GM11168 (cell line): ENCODE data around the gene SYT9.

Experiments used
- in situ Hi-C: fragments of 300-500 bp; cut with MboI; formaldehyde crosslinking; loops from one replicate; pipeline ENCODE4 v1.12.0; 2022; ENCODE audit warnings: low sequenced_read_pairs; ENCODE audit not compliant: unreplicated experiment

The SYT9 gene

DNA sequence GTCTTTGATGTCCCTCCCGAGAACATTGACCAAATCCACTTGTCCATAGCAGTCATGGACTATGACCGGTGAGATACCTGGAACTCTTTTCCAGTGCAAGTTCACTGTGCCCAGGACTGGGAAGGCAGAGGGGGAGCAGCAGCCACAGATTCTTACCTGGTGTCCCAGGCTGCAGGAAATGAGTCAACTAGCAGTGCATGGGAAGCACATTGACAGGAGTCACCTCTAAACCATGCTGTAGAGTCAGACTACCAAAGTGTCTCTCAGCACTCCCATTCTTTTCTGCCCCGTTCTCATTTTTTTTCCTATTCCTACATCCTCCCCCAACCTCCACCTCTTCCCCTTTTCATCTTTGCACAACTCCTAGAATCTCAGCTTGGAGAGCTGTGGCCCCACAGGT, 166.4 kb downstream of the SYT9 start:
- in situ Hi-C loops, result no loop called here

DNA sequence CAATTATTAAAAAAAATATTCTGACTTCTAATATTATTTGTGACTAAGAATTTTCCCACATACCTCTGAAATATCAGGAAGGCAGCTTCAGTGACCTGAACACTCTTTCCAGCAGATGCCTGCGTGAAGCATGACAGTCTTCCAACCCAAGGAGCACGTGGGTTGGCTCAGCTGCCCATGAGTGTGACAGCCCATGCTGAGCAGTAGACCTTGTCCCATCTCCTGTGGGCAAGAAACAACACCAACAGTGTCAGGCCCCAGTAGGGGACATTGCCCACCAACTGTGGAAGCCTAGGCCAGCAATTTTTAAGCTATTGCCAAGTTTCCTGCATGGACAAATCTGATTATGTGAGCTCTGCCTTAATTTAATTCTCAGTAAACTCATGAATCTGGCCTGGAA, 167.2 kb downstream of the SYT9 start:
- in situ Hi-C loops, result no loop called here

DNA sequence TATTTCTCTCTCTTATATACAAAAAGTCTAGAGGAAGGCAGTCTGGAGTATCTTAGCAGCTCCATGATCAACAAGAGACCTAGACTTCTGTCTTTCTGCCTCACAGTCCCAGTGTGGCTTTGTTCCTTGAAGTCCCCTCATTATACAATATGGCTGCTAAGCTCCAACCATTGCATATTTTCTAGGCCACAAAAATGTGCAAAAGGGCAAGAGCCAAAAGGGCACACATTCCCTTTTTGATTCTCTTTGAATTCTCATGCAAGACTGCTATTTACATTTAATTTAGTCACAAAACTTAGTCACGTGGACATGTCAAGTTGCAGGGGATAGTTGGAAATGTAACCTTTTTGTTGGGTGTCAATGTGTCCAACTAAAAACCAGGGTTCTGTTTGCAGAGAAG, 169.4 kb downstream of the SYT9 start:
- in situ Hi-C loops, result no loop called here

DNA sequence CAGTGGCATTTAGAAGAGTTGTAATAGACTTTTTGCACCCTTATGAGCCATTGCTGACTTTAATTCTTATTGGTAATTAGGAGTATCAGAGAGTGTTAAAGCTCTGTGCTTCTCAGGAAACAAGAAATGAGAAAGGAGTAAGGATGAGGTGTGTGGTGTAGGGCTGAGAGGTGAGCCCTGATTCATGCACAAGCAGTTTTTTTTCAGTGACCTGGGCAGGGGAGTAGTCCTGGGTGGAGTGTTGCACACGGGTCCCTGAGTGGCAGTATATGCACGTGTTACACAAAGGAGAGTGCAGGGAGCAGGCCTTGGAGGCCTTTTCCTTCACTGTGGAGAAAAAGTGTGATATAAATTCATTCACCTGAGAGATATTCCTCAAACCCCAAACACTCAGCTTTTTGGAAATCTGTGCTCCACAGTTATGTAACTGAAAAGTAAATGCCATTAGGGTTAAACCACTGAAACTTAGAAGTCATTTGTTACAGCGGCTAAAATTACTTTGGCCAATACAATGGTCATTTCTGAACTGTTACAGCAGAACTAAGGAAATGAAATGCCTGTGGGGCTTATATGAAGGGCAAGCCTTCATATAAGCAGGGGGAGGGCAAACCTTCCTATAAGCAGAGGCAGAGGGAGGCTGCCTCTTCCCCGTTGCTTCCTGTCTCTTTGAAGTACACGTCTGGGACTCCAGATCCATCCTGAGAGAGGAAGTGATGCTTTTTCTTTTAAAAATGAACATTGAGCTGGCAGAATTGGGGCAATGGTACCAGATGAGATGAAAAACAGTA, 171.0 kb downstream of the SYT9 start:
- in situ Hi-C loops, result no loop called here

DNA sequence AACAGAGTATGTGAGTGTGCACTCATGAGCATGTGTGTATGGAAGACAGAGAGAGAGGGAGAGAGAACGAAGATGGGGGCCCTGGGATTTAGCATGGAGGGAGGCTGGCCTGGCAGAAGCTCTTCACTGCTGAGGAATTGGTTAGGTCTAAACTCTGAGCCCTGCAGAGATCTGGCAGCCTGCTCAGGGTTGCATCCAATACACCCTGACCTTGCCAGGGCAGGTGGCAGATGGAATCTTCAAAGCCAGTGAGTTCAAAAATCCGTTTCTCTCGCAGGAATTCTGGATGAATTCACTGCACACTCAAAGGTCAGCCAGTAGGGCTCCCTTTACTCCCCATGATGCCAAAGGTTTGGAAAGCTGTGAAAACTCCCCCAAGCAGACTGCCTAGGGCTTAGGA, 172.2 kb downstream of the SYT9 start:
- in situ Hi-C loops, result no loop called here

DNA sequence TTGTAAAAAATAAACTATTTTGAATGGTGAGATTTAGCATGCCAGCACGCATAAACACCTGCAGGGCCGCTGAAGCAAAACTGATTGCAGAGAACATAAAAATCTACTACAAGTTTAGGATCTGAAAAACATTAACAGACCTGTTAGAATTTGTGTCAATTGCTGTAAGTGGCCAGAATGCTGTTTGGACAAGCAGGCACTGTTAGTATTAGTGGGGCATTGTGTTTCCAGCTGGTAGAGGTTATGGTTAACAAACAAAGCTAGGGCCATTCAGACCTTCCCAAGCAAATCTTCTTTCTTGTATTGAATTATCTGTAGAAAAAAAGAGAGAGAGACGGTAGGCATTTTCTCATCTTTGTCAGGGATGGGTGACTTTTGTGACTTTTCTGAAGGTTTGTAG, 176.0 kb downstream of the SYT9 start:
- in situ Hi-C loops, result loop anchor here (25.0 kb wide), 1 partner anchor 315 kb away; no protein-coding TSS in a partner anchor

DNA sequence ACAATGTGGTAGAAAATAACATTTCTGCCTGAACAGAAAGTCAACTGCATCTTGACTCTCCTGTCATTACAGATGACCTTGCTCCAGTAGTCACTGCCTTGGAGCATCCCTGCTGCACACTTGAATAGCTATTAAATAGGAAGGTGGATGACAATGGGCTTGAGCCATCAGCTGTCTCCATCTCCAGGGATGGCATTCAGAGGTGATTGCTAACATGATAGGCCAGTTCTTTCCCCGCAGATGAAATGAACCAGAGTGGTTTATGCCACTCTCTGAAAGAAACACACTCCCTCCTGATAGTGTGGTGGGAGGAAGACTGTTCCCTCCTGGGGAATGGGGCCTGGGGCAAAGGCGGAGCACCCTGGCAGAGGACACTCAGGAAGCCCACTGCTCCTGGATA, 176.5 kb downstream of the SYT9 start:
- in situ Hi-C loops, result loop anchor here (25.0 kb wide), 1 partner anchor 316 kb away; no protein-coding TSS in a partner anchor

DNA sequence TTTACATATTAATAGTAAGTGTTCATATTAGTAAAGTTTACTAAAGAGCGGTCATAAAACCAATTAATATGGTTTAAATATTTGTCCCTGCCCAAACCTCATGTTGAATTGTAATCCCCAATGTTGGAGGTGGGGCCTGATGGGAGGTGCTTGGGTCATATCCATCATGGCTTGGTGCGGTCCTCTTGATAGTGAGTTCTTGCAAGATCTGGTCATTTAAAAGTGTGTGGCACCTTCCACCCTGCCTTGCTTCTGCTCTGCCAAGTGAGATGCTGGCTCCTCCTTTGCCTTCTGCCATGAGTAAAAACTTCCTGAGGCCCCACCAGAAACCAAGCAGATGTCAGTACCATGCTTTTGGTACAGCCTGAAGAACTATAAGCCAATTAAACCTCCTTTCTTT, 178.8 kb downstream of the SYT9 start:
- in situ Hi-C loops, result loop anchor here (25.0 kb wide), 1 partner anchor 318 kb away; no protein-coding TSS in a partner anchor

DNA sequence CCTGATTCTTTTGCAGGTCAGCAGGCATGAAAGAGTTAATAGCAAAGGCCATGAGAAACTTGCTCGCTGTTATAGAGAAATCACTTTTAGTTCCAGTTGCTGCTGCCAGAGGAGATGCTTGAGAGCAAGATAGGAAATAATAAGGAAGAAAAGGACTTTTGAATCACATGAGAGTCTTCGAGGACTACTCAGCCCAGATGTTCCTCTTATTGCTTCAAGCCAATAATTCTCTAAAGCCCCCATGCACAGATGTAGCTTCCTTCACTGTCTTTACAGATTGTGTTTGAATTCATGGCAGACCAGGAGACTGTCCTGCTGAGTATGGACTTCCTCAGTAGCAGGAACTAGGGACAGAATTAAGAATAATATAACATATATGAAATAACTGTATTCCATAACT, 183.5 kb downstream of the SYT9 start:
- in situ Hi-C loops, result loop anchor here (25.0 kb wide), 1 partner anchor 323 kb away; no protein-coding TSS in a partner anchor

DNA sequence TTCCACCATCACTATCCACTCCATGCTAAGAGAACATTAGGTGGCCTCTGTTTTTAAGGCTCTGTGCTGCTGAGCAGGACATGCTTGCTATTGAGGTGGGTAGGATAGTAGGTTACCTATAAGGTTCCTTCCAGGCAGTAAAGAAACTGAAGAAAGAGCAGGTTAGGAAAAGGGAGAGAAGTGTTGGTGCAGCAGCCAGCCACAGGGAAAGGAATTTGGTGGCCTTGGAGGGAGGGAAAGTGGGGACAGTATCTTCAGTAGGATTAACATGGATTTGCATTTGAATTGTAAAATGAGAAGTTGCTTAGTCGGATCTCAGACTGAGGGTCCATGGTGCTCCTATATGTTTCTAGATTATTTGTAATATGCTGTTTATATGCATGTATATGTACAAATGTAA, 184.4 kb downstream of the SYT9 start:
- in situ Hi-C loops, result loop anchor here (25.0 kb wide), 1 partner anchor 324 kb away; no protein-coding TSS in a partner anchor

DNA sequence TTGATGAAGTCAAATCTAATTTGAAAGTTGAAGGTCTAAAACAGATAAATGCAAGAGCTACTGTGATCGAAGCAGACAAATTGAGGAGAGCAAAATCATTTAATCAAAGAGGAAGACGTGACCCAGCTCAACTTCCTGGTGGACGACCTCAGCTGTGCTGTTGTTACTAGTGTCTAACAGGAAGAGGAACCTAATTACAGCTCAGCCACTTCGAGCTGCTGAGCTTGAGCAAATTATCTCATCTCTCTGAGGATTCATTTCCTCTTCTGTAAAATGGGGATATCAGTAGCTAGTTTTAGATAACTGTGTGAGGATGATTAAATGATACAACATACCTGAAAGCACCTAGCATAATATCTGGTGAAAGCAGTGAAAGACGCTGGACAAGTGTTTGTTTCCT, 185.0 kb downstream of the SYT9 start:
- in situ Hi-C loops, result loop anchor here (25.0 kb wide), 1 partner anchor 324 kb away; no protein-coding TSS in a partner anchor

DNA sequence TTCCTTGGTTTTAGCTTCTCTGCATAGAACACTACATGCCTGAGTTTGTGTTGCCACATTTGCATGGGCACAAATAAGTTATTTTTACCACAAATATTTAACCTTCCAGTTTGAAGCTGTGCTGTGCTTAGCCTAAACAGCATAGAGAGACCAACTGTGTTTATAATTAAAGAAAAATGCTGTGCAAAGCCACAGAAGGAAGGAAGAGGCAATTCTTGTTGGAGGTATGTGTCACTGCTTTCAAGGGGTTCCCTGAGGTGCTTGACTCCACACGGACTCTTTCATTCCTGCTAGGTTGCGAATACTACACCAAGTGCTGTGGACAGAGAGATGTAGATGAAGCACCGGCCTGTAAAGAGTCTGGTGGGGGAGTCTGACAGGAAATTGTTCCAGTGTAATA, 186.0 kb downstream of the SYT9 start:
- in situ Hi-C loops, result loop anchor here (25.0 kb wide), 1 partner anchor 325 kb away; no protein-coding TSS in a partner anchor

DNA sequence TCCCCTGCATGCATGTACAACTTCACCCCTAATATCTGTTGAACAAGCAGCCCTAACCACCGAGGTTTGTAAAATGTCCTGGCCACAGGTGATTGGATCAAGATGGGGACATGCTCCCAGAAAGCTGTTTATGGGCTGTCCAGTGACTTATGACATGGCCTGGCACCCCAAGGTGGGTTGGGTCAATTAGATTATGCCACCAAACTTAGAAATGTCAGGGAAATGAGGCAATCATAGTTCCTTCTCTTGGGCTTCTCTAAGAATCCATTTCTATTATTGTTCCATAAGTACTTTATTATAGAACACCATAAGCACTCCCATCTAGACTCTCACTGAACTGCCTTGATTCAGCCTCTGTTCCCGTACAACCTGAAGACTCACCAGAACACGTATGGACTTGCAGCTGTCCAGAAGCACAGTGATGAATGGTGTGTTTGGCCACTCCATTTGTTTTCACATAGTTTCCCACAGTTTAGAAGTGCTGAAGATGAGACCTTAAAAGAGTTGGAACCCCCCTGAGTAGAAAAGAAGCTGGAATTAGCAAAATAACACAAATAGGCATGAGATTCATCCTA, 188.1 kb downstream of the SYT9 start:
- in situ Hi-C loops, result loop anchor here (25.0 kb wide), 1 partner anchor 328 kb away; no protein-coding TSS in a partner anchor

DNA sequence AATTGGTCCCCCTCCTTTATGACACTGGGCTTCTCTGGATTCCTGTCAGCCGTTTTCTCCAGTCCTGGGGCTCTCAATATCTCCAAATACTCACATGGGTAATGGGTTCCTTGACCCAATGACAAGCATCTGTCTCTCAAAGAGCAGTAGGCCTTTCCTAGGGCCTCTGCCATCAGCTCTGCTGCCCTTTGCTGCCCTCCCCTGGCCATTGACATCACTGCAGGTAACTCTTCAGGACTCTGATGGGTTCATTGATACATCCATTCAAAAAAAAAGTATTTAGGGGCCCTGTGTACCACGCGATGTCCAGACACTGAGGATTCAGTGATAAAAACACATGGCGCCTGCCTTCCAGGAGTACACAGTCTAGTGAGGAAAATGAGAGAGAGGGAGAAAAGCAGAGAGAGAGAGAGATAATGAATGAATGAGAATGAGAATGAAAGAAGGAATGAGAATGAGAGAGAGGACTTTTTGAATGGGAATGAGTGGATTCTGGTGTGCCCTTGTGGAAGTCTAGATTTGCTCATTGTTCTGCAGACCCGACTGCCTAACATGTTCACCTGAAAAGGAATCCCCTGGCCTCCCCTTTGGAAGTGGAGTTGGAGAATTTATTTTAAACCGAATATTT, 191.0 kb downstream of the SYT9 start:
- in situ Hi-C loops, result loop anchor here (25.0 kb wide), 1 partner anchor 330 kb away; no protein-coding TSS in a partner anchor

DNA sequence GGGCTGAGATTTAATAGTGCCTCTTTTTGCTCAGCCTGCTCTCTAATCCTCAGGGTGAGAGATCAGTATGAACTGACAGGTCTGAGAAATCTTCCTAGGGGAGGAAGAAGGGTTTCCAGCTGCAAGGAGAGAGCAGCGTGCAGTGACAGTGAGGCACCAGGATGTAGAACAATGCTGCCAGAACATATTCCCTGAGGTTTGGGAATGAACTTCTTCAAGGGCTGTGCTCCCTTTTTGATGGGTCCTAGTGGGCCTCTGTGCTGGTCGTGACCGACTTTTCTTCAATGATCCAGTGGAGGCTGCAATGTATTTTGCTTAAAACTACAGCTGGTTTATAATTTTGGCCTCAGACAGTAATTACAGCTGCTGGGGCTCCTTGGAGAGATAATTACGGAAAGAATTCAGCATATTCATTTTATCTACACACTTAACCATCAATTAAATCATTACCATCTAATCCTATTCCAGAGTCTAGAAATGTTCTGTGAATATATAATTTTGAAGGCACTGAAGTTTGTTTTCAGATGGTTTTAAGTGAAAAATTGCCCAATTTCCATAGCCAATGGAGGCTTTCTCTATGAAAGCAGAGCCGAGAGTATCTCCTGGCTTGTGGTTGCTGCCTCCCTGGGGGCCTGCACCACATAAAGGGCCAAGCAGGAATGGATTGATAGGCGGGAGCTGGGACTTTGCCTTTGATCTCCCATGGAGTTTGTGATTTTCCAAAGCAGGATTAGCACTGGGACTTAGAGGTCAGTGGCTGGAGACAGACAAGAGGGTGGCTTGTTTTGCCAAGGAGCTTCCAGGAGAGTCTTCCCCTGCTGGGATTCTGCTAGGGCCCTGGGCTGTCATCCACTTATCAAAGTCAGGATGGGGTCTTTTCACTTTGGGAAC, 192.6 kb downstream of the SYT9 start:
- in situ Hi-C loops, result loop anchor here (25.0 kb wide), 1 partner anchor 332 kb away; no protein-coding TSS in a partner anchor

DNA sequence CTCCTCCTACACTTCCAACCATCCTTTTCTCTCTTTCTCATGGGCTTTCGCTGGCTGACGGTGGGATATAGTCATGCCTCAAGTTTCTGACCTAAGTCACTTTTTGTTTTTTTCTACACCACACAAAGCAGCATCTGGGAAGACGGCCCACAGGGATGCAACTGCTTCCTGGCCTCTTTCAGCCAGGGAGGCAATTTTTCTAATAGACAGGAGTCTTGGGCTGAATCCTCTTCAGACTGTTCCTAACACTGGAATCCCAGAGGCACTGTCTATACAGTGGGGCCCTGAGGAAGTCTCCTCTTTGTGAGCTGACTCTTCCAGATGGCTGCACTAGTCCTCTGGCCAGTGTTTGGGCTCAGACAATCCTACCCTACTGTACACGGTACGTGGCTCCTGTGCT, 193.9 kb downstream of the SYT9 start:
- in situ Hi-C loops, result loop anchor here (25.0 kb wide), 1 partner anchor 333 kb away; no protein-coding TSS in a partner anchor

DNA sequence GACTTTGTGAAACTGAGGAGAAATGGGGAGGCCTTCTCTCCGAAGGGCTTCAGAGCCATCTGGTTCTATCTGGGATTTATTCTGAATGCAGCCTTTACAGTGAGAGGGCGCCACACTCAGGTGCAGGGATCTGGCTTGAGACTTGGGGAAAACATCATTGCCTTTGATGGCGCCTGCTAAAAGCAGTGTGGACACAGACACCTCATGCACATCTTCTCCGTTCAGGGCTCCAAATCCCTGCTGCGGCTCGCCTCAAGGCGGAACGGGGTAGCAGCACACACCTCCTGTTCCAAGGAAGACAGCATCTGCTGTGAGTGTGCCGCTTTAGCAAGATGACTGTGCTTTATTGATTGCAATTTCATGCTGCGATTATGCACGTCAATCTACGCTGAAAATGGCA, 196.5 kb downstream of the SYT9 start:
- in situ Hi-C loops, result loop anchor here (25.0 kb wide), 1 partner anchor 336 kb away; no protein-coding TSS in a partner anchor

DNA sequence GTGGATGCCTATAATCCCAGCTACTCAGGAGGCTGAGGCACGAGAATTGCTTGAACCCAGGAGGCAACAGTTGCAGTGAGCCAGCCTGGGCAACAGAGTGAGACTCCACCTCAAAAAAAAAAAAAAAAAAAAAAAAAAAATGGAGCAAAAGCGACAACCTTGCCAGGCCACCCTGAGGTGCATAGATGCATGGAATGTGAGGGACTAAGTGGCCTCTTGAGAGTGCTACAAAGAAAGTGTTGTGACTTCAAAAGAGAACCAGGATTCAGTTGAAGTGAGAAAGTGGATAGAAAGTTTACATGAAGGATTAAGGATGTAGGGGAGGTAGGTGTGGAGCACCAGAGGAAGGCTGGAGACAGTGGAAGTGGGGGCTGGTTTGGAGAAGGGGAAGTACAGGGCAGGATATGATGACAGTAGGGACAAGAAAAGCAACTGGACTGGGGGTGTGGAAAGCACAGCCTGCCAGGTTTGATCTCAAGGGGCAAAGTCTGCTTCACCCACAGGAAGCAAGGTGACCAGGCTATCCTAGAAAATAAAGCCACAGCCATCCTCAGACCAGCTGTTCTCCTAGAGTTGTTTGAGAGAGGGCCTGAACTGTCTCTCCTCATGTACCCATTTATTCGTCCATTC, 197.6 kb downstream of the SYT9 start:
- in situ Hi-C loops, result loop anchor here (25.0 kb wide), 1 partner anchor 337 kb away; no protein-coding TSS in a partner anchor

DNA sequence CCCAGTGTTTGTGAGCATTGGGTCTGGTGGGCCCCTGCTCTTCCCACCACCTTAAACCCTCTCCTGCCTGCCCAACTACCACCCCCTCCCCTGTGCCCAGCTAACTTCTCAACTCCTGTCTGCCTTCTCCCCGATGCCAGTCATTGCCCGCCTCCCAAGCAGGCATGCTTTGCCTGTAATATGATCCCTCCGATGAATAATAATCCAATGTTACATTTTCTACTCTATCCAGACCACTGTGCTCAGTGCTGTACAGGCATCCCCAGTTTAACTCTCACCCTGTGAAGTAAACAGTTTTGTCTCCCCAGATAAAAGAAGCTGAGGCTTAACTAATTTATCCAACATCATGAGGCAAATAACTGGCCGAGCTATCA, 198.1 kb downstream of the SYT9 start:
- in situ Hi-C loops, result loop anchor here (25.0 kb wide), 1 partner anchor 338 kb away; no protein-coding TSS in a partner anchor
